NOMO-1 treated with dmso at 0.1 percent for 144 hours (cell line): ENCODE results near the gene ANKRD39.
"Not testable (repeated sequence)": the region's sequence is repeated elsewhere in the genome, so short reads cannot be mapped to it uniquely, and the experiment has no call there.

Experiments
- DNase-seq: peaks from one replicate; lab custom pipeline; 2025; ENCODE audit not compliant: unreplicated experiment; lab: John Stamatoyannopoulos, UW

ANKRD39 gene

DNA sequence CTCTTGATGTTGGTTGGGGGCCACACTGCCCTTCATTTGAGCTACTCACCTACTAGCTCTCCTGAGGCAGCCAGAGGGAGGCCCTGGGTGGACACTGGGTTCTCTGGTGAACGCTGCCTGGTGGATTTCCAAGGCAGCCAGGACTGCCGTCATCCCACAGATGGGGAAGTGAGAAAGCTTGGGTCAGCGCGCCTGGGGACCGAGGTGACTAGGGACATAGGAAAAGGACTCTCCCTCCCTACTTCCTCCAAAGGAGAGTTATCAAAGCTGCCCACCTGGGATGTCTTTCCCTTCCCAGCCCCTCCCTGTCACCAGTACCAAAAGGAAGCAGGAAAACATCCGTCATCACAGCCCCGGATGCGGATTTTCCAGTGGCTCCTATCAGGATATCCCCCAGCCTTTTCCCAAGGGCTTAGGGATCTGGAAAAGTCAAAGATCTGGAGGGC is 15.9 kb upstream of the ANKRD39 start:
- DNase-seq: no peak

DNA sequence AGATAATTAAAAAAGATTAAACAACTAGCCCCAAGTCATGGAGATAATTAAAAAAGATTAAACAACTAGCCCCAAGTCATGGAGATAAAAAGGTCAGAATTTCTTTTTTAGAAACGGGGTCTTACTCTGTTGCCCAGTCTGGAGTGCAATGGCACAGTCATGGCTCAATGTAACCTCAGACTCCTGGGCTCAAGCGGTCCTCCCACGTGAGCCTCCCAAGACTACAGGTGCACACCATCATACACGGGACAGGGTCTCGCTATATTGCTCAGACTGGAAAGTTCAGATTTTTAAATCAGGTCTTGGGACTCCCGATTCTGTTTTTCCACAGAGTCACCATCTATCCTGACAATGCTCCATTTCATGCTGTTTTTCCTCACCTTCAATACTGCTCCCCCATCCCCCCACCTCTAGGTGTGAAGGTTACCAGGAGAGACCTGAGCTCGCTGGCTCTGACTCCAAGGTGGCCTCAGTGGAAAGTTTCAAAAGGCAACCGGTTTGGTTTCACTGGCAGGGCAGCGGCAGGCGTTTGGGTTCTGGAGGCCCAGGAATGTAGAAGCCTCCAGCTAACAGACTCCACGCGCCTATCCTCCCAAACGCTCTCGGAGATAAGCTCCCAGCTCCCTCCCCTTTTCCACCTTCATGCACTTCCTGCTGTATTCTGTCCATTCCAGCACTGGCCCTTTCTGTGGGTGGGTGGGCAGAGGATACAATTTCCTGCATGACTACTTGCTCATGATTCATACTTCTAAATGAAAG is 15.0 kb upstream of the ANKRD39 start:
- DNase-seq: no peak

DNA sequence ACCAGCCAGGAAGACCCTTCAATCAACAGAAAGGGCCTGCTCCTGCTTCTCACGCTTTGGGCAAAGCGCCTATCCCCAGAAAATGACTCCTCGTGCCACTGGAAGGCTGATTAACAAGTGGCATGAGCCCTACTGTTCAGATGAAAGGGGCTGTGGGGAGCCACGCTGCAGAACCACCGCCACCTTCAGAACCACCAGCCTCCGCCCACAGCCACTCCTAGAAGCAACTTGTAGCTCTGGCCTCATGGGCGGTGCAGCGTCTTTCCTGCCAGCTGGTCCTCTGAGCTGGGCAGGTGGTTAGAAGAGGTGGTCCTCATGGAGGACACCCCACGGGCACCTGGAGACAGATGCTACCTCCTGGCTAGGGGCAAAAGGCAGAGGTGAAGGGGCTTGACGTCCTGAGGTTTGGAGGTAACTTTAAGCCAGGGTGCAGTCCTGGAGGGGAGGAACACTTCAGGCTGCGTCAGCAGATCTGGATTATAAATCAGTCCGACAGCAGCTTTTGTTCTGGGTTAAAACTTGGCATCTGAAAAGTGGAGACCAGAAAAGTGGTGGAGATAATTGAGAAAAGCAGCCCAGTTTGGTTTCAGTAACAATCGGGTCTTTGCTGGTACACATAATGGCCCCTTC is 12.9 kb upstream of the ANKRD39 start:
- no peak for DNase-seq

DNA sequence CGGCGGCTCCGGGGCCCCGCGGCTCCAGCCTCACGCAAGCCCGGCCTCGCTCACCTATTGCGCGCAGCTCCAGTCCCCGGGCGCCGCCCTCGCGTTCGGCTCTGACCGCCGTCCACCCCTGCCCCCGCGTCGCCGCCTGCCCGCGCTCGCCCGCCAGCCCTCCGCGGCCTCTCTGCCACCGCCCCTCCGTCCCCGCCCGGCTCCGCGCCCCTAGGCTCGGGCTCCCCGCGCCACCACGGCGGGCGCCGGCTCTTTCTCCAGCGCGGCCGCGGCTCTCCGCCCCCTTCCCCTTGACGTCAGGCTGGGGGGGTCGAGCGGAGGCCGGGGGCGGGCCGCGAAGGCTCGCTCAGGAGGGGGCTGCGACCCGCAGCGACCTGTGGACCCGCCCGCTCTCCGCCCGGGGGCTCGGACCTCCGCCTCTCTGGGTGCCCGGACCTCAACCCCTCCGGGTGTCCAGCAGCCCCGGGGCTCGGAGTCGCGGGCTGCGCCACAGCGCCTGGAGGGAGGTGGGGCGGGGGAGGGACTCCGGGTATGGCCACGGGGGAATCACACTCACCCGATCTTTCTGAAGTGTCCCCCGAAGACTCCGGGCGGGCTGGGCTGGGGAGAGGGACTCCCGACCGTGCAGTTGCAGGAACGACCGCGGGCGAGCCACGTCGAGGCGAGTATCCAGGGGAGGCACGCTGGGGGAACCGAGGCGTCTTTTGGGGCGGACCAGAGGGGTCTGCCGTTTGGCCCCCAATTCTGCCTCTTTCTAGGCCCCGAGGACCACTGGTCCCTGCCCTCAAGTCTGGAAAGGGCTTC is 12.2 kb upstream of the ANKRD39 start, which contains the start of gene SEMA4C:
Gene SEMA4C (minus strand): TSS at position 259 of the 804 bp plus-strand sequence. CDS start 2,194 bp downstream, outside the sequence.
- no peak for DNase-seq

DNA sequence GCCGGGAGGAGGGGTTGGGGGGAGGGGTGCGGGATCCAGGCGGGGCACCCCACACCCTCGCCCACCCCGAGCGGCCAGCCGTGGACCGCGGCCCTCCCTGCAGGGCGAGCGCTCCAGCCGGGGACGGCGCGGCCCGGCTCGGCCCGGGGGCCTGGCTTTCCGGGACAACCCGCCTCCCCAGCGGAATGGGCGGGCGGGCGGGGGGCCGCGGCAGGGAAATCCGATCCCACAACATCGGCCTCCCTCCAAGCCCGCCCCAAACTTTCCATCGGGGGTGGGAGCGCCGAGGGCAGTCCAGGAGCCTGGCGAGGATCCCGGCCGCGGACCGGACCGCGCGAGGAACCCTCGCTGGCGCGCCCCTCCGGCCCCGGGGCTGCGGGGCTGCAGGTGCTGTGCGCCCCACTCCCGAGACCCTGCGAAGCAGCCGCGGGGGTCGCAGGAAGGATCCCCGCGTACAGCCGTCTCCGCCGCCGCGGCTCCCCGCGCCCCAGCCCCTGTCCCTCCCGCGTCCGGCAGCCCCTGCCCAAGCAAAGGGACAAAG is 11.5 kb upstream of the ANKRD39 start:
- DNase-seq: no peak

DNA sequence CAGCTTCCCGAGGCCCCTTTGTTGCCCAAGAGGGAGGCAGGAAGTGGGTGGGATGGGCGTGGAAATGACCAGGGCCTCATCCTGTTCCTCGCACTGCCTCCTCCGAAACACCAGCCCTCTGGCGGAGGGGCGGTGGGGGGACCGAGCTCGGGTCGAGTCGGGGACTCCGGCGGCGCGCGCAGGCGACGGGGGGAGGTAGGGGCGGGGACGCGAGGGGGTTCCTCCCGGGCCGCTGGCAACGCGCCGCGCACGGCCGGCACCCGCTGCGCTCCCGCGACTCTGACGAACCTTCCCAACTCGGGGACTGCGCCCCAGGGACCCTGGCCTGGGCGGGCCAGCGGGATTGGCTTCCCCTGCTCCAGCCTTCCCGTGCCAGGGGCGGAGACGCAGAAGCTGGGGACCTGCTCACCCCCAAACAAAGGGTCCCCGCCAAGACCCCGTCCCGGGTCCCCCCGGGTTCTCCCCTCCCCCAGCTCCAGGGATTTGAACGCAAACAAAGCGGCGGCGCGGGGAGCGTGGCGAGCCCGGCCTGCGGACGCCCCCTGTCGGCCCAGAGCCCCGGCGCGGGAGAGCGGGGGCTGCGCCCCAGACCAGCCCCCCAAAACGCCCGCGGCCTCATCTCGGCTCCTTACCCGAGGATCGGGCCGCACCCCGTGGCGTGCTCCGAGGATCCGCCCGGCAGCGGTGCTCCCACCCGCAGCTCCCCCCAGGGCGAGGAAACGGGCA is 10.9 kb upstream of the ANKRD39 start:
- DNase-seq: peak; percentile 61

DNA sequence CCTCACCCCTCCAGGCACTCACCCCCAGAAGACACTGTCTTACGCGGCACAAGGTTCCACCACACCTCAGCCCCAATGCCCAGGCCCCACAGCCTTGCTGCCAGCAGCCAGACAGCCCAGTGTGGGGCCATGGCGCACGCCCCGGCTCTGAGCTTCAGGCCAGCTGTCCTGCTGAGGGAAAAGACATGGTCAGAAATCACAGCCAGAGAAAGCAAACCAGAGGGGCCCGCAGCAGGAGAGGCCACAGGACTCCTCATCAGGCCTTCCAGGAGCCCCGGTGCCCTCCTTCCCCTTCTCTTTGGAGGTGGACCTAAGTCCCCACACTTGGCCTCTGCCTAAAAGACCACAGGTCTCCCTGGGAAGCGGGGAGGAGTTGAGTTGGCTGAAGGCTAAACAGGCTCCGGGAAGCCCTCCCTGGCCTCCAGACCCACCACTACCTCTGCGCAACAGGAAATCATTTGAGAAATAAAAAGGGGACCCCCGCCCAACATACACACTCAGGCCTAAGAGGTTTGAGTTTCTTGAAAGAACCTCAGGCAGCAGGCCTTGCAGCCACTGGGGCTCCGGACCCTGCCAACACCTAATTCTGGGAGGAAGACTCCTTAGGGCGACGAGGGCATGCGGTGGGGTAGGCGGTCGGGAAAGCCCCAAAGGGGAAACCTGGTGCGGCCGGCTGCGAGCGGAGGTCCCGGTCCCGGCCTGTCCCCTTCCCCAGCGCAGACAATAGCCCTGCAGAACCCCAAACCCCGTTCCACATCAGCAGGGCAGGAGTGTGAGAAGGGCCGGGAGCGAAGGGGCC is 10.1 kb upstream of the ANKRD39 start:
- DNase-seq: no peak

DNA sequence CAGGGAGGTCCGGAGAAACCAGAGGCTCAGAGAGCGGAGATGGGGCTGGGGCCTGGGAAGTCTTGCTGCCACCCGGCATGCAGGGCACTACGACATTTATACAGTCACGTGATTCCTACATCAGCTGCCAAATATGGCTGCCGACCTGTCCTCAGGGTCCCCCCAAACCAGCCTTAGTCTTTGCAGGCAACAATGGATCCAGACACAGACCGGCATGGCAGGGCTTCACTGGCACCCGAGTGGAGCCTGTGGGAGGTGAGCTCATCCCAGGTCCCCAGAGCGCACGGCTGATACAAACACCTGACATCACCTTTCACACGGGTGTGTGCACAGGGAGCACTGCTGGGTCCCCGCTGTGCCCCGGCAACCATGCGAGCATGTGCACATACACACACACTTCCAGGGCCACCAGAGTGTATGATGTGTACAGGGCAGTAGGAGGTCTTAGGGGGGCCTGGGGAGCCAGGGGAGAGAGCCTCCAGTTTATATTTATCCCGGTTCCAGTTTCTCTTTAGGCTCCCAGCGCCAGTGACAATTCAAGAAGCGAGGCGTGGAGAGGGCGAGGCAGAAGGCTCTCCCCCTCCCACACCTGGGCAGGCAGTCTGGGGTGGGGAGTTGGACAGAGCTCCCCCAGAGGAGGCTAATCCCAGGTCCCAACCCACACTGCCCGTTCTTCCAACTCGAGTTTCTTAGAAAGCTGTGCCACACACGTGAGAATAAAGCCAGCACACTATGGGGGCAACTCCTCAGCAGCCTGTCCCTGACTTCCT is 9.4 kb upstream of the ANKRD39 start:
- DNase-seq: no peak

DNA sequence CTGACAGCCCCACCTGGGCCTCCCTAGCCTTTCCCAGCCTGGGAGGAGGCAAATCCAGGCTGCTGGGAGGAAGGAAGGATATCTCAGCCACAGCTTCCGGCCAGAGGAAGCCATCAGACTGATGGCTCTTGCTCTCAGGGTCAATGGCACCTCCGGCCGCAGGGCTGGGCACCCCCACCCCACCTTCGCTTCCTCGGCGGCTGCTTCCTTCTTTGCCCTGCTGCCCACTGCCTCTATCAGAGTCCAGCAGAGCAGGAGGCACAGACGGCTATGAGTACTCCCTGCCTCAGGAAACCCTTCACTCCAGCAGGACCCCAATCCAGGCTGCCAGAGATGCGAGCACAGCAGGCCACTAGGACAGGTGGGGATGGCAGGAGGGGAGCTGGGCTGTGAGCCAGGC is 8.8 kb upstream of the ANKRD39 start:
- DNase-seq: no peak

DNA sequence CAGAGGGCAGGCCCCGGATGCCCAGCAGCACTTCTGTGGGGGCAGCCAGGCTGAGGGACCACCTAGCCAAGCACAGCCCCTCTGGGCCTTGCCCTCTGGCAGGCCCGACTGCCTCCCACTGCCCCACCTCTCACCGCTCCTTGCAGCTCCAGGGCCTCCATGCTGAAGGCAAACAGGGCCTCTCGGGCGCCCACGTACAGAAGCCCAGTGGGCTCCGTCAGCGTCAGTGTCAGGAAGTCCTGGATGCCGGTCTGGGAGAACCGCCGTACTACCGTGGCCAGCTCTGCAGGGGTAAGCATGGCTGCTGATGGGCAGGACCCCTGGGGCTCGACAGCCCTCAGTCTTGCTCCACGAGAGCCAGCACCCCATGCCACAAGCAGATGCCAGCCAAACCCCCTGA is 8.3 kb upstream of the ANKRD39 start:
- no peak for DNase-seq

DNA sequence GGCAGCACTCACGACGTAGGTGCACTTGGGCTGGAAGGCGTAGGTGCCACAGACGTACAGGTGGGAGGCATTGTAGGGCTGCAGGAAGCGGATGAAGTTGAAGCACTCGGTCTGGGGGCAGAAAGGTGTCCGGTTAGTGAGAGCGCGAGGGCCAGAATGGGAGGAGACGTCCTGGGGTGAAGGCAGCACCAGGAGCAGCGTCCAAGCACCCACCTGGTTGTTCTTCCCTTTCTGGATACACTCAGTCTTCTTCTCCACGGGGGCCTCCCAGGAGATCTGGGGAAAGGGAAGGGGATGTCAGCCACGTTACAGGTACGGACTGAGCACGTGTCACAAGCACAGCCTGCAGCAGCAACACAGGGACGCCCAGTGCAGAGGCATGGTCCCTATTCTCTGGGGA is 7.8 kb upstream of the ANKRD39 start:
- DNase-seq: no peak

DNA sequence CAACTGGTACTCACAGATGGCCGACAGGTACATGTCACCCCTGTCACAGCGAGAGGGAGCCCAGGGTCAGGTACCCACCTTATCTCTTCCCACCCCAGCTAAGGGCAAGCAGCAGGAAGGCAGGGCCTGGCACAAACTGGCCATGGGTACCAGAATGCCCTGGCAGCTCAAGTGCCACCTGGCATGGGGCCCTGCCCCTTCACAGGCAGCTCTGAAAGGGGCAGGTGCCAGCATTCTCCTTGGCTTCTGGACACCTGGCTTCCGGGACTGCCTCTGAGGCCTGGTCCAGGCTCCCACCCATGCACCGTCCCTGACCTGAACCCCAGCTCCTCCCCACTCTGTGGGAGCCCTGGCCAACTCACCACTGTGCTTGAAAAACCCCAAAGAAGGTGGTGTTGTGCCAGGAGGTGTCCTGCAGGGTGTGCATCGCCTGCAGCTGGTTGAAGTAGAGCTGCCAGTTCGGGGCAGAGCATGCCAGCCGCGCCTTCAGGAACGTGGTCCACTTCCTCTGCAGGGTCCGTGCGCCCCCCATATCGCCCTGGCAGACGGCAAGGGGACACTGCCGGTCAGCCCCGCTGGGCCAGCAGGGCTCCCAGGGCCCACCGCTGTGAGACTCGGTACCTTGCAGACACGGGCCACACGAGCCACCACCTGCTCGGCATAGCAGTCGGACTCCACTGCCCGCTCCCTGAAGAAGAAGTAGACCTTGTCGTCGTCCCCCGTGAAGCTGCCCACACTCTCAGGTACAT is 6.7 kb upstream of the ANKRD39 start:
- DNase-seq: no peak

DNA sequence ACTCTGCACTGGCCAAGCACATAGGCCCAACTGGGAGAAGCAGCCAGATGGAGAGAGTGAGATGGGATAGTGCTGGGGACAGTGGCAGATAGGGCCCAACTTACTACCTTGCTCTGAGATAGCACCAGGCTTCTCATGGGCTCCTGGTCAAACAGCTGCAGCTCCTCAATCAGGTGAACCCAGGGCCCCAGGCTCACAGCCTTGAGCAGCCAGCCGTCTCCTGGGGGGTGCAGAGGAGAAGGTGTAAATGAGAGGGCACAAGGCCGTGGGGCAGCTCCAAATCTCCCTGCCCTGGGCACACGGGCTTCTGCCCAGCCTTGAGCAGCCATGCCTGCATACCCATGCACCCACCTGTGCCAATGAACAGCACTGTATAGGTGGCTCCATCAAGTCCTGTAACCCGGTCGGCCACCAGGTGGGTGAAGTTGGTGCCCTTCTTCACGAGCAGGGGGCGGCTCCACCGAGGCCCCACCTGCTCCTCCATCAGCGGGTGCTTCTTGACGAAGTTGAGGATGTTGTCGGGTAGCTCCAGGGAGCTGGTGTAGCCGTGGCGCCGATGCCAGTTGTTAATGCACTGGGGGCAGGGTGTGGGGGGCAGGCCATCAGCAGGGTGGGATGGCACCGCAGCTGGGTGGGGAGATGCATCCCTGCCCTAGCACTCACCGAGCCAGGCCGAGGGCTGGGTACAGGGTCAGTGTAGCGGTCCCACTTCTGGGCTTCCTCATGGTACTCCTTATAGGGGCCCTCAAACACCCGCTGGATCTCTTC is 5.9 kb upstream of the ANKRD39 start:
- DNase-seq: no peak

DNA sequence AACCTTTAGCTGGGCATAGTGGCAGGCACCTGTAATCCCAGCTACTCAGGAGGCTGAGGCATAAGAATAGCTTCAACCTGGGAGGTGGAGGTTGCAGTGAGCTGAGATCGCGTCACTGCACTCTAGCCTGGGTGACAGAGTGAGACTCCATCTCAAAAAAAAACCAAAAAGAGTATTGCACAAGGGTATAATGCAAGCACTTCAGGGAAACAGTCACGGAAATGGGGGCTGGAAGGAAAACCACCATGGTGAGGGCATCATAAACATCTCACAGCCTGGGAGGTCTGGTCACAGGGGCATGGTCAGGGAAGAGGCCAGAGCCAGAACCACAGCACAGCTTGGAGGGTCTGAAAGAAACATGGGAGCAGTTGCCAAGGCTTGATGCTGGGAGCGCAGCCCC is 5.2 kb upstream of the ANKRD39 start:
- DNase-seq: not testable (repeated sequence)

DNA sequence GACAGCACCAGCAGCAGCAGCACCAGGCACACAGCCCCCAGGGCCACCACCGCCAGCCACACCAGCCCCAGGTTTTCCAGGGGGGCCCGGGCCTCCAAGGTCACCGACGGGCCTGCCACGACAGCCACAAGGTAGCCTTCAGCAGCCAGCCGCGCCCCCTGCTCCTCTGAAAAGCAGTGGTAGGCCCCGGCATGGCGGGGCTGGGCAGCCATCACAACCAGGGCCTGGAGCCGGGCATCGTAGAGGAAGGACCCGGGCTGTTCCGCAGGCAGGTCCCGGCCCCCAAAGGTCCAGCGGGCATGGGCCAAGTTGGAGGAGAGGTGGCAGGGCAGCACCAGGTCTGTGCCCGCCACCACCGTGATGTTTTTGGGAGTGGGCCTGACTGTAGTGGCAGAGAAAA is 3.3 kb upstream of the ANKRD39 start:
- no peak for DNase-seq

DNA sequence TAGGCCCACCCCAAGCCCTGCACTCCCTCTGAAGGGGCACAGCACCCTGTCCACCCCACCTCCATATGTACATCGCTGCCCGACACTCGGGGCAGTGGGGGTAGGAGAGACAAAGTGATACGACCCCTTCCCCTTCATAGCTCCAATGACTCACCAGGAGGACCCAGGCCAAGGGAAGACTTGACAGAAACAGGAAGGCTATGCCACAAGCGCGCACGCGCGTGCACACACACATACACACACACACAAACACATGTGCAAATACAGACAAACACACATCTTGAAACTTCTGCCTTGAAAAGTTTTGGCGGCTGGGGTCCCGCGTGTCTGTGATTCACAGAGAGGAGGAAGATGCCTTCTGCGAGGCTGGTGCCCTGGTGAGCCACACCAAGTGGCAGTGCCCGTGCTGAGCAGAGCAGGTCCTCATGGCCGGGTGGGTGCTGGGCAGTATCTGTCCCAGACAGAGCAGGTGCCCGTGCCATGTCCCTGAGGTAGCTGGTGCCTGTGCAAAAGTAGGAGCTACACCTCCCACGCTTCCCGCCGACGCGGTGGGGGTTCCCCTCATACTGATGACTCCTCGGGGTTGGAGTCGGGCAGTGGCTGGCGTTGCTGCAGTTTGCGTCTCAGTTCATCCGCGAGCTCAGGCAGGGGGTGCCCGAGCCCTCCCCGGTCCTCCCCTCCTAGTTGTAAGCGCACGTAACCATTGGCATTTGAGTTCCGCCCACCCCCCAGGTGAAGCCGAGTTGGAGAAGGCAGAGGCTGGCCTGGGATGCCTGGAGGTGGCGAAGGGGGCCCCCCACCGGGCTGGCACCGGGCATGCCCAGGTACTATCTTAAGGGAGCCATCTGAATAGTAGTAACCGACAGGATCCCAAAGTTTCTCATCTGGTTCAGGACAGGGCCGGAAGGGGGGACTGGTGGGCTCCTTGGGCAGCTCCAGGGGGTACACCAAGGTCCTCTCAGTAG is 2.5 kb upstream of the ANKRD39 start:
- no peak for DNase-seq

DNA sequence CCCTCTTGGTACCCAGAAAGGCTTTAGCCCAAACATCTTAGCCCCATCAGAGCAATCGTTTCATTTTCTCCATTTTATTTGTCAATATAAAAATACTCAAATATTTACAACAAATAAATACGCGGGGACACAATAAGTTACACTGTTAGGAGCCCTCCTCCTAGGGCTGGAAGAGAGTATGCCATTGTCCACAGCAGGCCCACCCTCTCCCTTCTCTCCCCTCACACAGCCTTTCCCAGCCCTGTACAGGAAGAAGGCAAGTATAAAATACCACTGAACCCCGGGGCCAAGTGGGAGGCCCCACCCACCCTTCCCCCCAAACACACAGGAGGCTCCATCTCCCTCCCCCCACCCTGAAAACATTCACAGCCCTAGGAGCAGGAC is 1.9 kb upstream of the ANKRD39 start:
- DNase-seq: no peak
